Stimulated activated CD4-positive, alpha-beta T cell treated with anti-CD3 and anti-CD28 coated beads, Interleukin-15, amount 100 ng/mL, for 1 hour (primary cell): Measurements from ENCODE around the gene CACNA1C.

Experiments
- DNase-seq, 2 donors: peaks; one replicate each; pipeline ENCODE4 v3.0.0-alpha.2; 2020; ENCODE audit warnings: low read depth in 1 of 2, low spot score in 1 of 2

Gene CACNA1C

GRCh38 chr12:2034633-2035430 is 18.0 kb upstream of the CACNA1C start:
- DNase-seq: peak; percentile 72 to 87

- no peak for DNase-seq
These were observed 17.2 kb upstream of the CACNA1C start for GRCh38 chr12:2035431-2036055.

DNA sequence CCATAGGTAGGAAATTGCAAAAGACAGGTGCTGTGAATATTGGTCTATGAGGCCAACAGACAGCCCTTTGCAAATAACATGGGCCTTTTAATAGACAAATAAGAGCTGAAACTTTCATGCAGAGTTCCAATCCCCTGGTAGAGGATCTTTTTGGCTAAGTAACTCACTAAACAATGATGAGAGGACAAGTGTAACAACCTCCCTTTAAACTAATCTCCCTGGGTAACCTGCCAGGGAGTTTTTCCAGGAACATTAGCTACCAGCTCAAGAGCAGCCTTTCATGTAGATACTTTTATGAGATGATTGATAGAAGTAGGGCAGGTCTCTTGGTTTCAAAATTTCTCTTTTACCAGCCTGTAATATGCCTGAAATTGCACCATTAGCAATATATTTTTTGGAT is 13.8 kb upstream of the CACNA1C start:
- DNase-seq: no peak

GRCh38 chr12:2043054-2043453 is 9.7 kb upstream of the CACNA1C start:
- no peak for DNase-seq

GRCh38 chr12:2044165-2044564 is 8.6 kb upstream of the CACNA1C start:
- DNase-seq: no peak

DNA sequence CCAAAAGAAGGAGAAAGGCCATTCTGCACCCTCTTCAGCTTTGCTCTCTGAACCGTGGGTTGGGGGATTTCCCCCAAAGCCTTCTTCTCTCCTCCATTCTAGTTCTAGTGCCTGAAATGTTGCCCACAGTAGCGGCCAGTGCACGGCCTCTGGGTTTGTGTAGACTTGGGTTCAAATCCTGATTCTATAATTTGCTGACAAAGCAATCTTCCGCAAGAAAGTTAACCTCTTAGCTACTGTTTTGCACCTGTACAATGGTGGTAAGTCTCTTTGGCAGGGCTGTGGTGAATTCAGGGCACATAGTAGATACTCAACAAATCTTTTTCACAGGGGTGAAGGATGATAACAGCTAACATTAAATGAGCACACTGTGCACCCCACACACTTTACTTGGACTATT is 5.8 kb upstream of the CACNA1C start:
- DNase-seq: no peak

- DNase-seq: no peak
These were observed 5.0 kb upstream of the CACNA1C start for GRCh38 chr12:2047752-2048151.

- no peak for DNase-seq
These were observed 2.9 kb upstream of the CACNA1C start for GRCh38 chr12:2049604-2050540.

DNA sequence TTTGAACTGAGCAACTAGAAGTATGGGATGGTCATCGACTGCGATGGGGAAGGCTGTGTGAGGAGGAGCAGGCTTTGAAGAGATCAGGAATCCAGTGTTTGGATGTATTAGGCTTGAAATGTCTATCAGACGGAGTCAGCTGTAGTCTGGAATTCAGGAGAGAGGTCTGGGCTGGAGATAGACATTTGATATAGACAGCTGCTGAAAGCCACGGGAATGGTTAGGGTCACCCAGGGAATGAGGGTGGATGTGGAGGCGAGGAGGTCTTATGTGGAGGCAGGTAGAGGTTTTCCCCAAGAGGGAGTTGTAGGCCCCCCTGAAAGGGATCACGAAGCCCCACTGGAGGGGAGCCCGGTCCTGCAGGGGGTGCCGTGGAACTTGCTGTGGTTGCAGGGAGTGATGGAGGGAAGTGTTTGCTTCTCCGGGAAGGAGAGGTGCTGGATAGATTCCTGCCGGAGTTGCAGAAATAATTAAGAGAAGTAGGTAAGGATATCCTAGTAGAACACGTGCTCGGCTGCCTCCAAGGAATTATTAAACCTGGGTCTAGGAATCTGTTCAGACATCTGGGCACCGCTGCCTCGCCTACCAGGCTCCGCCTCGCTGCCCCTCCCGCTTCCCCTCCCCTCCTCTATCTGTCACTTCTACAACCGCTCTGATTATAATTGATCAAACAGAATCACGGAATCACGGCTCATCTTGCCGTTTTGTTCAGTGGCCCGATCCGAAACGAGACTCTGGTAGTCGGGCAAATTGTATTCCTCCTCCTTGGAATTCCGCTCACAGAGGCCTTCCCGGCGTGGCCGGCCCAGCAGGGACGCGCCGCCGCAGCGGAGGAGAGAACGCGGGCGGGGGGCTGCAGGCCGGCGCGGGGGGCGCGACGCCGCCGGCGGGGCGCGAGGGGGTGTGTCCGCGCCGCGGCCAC is 826 bp upstream of the CACNA1C start:
- DNase-seq: no peak

DNA sequence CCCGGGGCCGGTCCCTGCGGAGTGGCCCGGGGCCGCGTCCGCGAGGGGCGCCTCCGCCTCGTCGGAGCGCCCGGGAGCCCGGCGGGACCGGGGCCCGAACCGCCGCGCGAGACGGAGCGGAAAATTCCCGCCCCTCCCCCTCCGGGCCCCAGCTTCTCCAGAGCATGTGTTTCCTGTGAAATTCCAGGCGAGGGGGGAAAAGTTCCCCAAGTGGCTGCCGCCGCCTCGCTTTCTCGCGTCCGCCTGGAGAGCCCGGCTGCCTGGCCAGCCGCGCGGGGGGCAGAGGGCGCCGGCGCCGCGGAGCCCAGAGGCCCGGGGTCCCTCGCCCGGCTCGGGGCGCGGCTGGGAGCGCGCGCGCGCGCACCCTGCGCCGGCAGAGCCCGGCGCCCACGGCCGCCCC is 904 bp downstream of the CACNA1C start:
- DNase-seq: no peak

DNA sequence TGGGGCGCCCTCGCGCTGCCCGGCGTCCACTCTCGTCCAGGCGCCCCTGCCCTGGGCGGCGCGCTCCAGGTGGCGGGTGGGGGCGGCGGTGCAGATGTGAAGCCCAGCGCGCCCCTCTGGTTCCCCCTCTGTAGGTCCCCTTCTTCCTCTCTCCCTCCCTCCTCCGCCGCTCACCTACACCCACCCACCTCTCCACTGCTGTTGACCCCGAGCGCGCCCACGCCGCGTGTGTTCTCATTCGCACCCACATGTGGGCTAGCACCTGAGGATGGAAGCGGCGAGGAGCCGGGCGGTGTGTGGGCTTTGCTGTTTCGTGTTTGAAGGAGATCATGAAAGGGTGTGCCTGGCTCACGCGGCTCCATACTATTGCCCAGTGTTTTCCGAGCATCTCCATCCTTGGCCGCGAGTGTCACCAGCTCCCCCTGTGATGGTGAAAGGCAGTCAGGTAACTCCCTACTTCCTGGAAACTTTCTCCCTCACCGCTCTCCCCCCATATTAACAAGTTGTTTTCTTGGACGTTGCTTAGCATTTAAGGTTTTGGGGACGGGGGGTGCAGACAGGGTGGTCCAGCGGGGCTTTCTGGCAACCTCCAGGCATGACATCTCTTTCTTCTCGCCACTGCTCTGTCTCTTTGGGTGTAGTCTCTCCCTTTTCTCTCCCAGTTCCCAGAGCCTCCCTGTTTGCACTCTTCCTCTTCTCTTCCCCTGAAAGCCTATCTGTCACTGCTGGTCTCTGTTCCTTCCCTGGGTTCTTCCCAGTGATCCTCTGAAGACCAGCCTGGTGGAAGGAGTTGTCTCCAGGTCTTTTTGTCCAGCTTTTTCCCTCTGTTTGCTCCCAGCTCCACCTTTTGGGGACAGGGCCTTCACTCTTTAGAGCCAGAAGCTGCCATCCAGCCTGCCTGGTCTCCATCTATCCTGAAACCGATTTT is 1.6 kb downstream of the CACNA1C start:
- DNase-seq: no peak

- DNase-seq: no peak
These were observed 4.4 kb downstream of the CACNA1C start for GRCh38 chr12:2057041-2057794.

DNA sequence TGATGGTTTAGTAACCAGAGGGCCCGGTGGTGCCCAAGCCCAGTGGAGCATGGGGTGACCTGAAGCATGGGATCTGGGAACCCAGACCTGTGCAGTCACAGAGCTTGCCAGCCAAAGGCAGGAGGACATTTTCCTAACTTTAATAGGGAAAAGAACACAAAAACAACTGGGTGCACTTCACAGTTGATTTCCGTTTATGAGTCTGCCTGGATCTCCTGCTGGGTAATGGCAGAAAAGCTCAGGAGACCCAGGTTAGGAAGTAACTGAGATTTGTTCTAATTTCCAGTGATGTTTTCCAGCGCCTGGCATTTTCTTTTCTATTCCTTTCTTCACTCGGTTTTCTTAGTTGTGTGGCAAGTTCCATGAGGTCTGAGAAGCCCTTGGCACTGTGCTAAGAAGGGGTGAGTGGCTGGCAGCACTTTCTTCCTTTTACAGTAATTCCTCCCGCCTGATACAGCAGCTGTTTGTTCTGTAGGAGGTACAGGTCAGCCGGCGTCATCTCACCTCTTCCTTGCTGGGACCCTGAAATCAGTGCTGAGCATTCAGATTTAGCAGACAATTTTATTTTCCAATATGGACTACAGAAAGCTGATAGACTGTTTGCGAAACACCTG is 5.1 kb downstream of the CACNA1C start:
- DNase-seq: no peak

GRCh38 chr12:2058837-2059236 is 6.0 kb downstream of the CACNA1C start:
- DNase-seq: no peak

- no peak for DNase-seq
These were observed 8.6 kb downstream of the CACNA1C start for GRCh38 chr12:2061402-2061801.

DNA sequence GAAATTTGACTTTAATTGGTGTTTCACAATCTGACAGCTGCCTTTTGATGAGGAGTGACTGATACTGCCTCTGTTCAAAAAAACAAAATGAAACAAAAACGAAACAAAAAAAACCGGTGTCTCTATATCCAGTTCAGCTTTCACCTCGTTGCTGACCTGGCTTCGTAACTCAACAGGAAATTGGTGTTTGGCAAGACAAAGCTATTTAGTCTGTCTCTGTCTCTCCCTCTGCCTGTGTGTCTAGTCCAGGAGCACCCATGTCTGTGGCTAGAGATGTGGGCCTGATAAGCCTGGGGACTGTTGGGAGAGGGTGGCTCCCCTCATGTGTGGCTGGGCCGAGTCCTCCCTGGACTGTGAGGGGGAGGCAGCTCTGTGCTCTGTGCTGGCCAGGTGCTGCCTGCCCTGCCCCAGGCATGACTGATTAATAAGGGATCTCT is 11.3 kb downstream of the CACNA1C start:
- DNase-seq: no peak

GRCh38 chr12:2068653-2069052 is 15.9 kb downstream of the CACNA1C start:
- no peak for DNase-seq

DNA sequence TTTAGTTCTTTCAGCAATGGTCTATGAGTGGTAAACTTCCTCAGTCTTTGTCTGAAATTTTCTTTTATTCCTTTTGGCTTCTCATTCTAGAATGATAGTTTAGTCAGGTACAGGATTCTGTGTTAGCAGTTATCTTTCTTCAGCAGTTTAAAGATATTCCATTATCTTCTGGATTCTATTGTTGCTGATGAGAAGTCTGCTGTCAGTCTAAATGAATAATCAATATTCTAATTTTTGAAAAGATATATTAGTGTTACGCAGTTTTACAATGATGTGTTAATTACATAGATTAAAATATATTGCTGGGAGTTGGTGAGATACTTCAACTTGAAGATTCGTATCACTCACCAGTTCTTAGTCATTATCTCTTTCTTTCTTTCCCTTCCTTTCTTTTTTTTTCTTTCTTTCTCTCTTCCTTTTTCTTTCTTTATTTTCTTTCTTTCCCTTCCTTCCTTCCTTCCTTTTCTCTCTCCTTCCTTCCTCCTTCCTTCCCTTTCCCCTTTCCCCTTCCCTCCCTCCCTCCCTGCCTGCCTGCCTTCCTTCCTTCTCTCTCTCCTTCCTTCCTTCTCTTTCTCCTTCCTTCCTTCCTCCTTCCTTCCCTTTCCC is 17.8 kb downstream of the CACNA1C start:
- DNase-seq: no peak
